Thyroid gland (tissue), 4 donors: ENCODE data around the gene FAM229A.

Experiments
- CTCF ChIP-seq, 6 experiments: fragments of 200-600 bp in 3 of 6; fragments of 450-650 bp in 3 of 6; sonication (generic) in 3 of 6; IDR thresholded peaks; one replicate each; pipeline ENCODE4 v1.5.1; 2016 to 2019; ENCODE audit warnings: antibody characterized with exemption in 6 of 6, mild to moderate bottlenecking in 2 of 6, inconsistent platforms in 1 of 6, moderate library complexity in 1 of 6
- POLR2A ChIP-seq, 2 donors: fragments of 450-650 bp; IDR thresholded peaks; one replicate each; pipeline ENCODE4 v1.6.1; 2017; ENCODE audit warnings: antibody characterized with exemption in 2 of 2, mild to moderate bottlenecking in 2 of 2, moderate library complexity in 1 of 2

DNA sequence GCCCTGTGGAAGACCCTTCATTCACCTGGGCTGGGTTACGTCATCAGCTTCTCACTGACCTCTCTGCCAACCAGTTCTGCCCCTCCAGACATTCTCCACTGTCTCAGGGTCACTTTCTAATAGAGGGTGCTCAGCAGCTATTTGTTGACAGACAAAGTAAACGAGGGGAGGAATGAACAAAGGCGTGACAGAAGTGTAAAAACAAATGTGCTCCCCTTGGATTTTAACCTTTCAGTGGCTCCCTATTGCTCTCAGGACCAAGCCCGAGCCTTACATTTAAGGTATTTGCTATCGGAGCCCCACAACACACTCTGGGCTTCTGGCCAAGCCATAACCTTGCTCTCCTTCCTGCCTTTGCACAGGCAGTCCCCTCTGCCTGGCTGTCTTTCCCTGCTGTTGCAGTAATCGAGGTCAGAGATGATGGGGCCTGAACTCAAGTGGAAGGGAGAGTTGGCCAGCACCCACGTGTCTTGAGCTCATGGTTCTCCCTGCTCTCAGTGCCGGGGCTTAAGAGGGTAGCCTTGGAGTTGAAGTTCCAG lies 16.9 kb downstream of the FAM229A start:
- TF ChIP-seq CTCF (IDR thresholded peaks at IDR 0.05) (no peak), POLR2A (IDR thresholded peaks at IDR 0.05) (no peak)
